ENCODE results near the gene TTC7B. TPM values are rescaled to one million over a fixed set of nuclear protein-coding genes. Genes with fewer than 3 reads are reported as not detected.

The TTC7B gene
- total RNA-seq, 1 donor from 2014 or later = 20.6 TPM

DNA sequence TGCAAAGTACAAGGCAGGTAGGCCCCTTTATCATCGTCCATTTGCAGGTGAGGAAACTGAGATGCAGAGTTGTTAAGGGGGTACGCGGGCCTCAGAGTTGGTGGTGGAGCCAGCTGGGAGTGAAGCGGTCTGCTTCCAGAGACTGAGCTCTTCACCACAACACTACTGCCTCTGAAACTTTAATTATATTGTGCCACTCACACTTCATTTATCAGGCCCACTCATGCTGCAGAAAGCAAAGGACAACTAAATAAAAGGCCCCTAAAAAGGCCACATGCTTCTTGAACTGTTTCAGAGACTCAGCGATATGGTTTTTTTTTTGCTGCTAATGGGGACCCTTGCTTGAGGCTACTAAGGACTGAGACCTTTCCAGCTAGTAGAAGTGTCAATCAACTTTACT lies 153.1 kb downstream of the TTC7B start:
- Histone ChIP-seq H3F3A (ENCODE audit: low read depth) (no peaks in the 10 kb centered on the region), H3K9ac (no peak overlapping the region), H3K4me3 (no peak overlapping the region), H3K79me2 (ENCODE audit: low read depth) (no peaks in the 10 kb centered on the region), H3K27ac (no peak overlapping the region), H3K36me3 (no peaks in the 10 kb centered on the region), H4K20me1 (ENCODE audit: low read depth) (no peaks in the 10 kb centered on the region), H3K9me3 (ENCODE audit: low read depth) (no peaks in the 10 kb centered on the region), H3K4me1 (peaks cover 16% of the 10 kb centered on the region), H3K27me3 (no peaks in the 10 kb centered on the region), H2AFZ (replicated peaks) (no peak overlapping the region), H3K4me2 (no peak overlapping the region)
- TF ChIP-seq, protein P1, sequence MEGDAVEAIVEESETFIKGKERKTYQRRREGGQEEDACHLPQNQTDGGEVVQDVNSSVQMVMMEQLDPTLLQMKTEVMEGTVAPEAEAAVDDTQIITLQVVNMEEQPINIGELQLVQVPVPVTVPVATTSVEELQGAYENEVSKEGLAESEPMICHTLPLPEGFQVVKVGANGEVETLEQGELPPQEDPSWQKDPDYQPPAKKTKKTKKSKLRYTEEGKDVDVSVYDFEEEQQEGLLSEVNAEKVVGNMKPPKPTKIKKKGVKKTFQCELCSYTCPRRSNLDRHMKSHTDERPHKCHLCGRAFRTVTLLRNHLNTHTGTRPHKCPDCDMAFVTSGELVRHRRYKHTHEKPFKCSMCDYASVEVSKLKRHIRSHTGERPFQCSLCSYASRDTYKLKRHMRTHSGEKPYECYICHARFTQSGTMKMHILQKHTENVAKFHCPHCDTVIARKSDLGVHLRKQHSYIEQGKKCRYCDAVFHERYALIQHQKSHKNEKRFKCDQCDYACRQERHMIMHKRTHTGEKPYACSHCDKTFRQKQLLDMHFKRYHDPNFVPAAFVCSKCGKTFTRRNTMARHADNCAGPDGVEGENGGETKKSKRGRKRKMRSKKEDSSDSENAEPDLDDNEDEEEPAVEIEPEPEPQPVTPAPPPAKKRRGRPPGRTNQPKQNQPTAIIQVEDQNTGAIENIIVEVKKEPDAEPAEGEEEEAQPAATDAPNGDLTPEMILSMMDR (IDR thresholded peaks at IDR 0.05) = no peak
- TF ChIP-seq EZH2phosphoT487 (IDR thresholded peaks at IDR 0.05) (no peak), EZH2 (IDR thresholded peaks at IDR 0.05) (no peak)
- Mint-ChIP-seq H3K4me3 (no peak overlapping the region), H3K9me3 (no peaks in the 10 kb centered on the region), H3K27me3 (ENCODE audit: insufficient read depth, low read depth) (no peaks in the 10 kb centered on the region), H3K4me1 (peaks cover 21% of the 10 kb centered on the region), H3K36me3 (peaks cover 1% of the 10 kb centered on the region), H3K27ac (no peak overlapping the region)
- no peak for DNase-seq (ENCODE audit: low spot score)

DNA sequence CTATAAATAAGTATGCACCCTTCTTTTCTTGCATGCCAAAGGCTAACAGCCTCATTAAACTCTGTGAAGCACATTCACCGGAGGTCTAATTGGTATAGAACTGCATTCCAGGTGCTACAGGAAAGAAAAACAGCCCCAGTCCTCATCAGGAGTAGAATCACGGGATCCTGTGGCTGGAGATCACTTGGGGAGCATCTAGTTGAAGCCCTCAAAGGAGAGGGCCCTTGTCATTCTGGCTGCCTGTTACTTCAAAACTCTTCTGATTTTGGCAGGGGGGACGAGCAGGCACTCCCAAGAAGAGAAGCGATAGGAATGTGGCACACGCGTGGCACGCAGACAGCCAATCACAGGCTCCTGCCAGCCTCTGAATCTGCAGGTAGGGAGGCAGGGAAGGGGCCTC lies 154.4 kb downstream of the TTC7B start:
- Mint-ChIP-seq H3K9me3 (no peaks in the 10 kb centered on the region), H3K4me1 (peaks cover 21% of the 10 kb centered on the region), H3K36me3 (peaks cover 5% of the 10 kb centered on the region), H3K27me3 (ENCODE audit: insufficient read depth, low read depth) (no peaks in the 10 kb centered on the region), H3K27ac (no peak overlapping the region), H3K4me3 (no peak overlapping the region)
- no peak for TF ChIP-seq EZH2 (IDR thresholded peaks at IDR 0.05)
- no peak for TF ChIP-seq EZH2phosphoT487 (IDR thresholded peaks at IDR 0.05)
- TF ChIP-seq, protein P1 (IDR thresholded peaks at IDR 0.05) = no peak
- Histone ChIP-seq H3K27ac (no peak overlapping the region), H3K27me3 (no peaks in the 10 kb centered on the region), H3K4me3 (no peak overlapping the region), H3K4me1 (peaks cover 16% of the 10 kb centered on the region), H3K9ac (no peak overlapping the region), H4K20me1 (ENCODE audit: low read depth) (no peaks in the 10 kb centered on the region), H3F3A (ENCODE audit: low read depth) (no peaks in the 10 kb centered on the region), H3K9me3 (ENCODE audit: low read depth) (no peaks in the 10 kb centered on the region), H2AFZ (replicated peaks) (no peak overlapping the region), H3K4me2 (no peak overlapping the region), H3K36me3 (no peaks in the 10 kb centered on the region), H3K79me2 (ENCODE audit: low read depth) (no peaks in the 10 kb centered on the region)
- DNase-seq (ENCODE audit: low spot score) = no peak

DNA sequence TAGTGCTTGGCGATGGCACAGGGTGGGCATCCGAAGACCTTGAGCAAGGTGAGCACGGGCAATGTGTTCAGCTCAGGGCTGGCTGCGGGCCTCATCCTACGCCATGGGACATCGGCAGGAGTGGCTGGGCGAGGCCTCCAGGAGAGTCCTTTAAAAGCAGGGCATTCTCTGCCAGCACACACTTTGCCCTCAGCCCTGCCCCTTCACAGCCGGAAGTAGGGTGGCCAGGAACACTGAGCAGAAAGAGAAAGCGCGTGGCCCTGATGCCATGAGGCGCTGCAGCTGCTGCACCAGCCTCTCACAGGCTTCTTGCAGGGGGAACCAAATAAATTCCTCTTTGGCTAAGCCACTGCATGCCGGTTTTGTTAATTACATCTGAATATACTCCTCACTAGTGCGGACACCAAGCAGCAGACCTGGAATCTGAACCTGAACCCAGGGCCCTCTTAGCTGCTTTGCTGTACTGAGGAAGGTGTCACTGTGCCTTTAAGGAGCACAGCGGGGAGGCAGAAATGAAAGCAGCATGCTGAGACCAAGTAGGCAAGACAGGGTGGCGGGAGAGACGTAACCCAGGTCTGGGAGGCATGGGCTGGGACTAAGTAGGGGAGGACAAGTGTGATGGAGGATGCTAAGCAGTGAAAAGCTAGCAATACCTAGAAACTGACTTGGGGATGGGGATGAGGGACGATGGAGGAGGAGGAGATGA lies 155.2 kb downstream of the TTC7B start:
- H3K9ac ChIP-seq = no peak overlapping the region
- H3K27ac Mint-ChIP-seq = peak overlapping the region; percentile 23

More for the DNA sequence above, 155.2 kb downstream of the TTC7B start:
- H3K9me3 ChIP-seq (ENCODE audit: low read depth) = no peaks in the 10 kb centered on the region
- DNase-seq (ENCODE audit: low spot score) = no peak
- Mint-ChIP-seq H3K4me3 (no peak overlapping the region), H3K4me1 (peaks cover 21% of the 10 kb centered on the region), H3K27me3 (ENCODE audit: insufficient read depth, low read depth) (no peaks in the 10 kb centered on the region), H3K9me3 (no peaks in the 10 kb centered on the region), H3K36me3 (peaks cover 5% of the 10 kb centered on the region)
- no peak overlapping the region for H3K4me3 ChIP-seq
- H2AFZ ChIP-seq (replicated peaks) = no peak overlapping the region
- H3K27ac ChIP-seq = no peak overlapping the region
- TF ChIP-seq EZH2 (IDR thresholded peaks at IDR 0.05) (no peak), EZH2phosphoT487 (IDR thresholded peaks at IDR 0.05) (no peak)
- TF ChIP-seq, protein P1 (IDR thresholded peaks at IDR 0.05) = no peak
- no peaks in the 10 kb centered on the region for H3K27me3 ChIP-seq
- peak overlapping the region; percentile 16 for H3K4me2 ChIP-seq
- no peaks in the 10 kb centered on the region for H3F3A ChIP-seq (ENCODE audit: low read depth)
- peaks cover 16% of the 10 kb centered on the region for H3K4me1 ChIP-seq
- no peaks in the 10 kb centered on the region for H3K79me2 ChIP-seq (ENCODE audit: low read depth)
- no peaks in the 10 kb centered on the region for H4K20me1 ChIP-seq (ENCODE audit: low read depth)
- no peaks in the 10 kb centered on the region for H3K36me3 ChIP-seq

Data from neural progenitor cell (in vitro differentiated cells).